Endodermal cell (in vitro differentiated cells): ENCODE data around the gene PTGER3. TPM values are rescaled to one million over a fixed set of nuclear protein-coding genes. Genes with fewer than 3 reads are reported as not detected.

Experiments
- DNase-seq: peaks from one replicate; pipeline ENCODE4 v3.0.0-alpha.2; 2017
- H3K27ac ChIP-seq: 2 replicates; pipeline ENCODE4 v1.5.1; 2013; ENCODE audit warnings: mild to moderate bottlenecking, low read depth, low read length, moderate library complexity
- H3K27me3 ChIP-seq: 2 replicates; pipeline ENCODE4 v1.6.1; 2013; ENCODE audit warnings: mild to moderate bottlenecking, low read length, moderate library complexity; ENCODE audit not compliant: insufficient read depth, control insufficient read depth, poor library complexity, severe bottlenecking
- H3K36me3 ChIP-seq: 2 replicates; pipeline ENCODE4 v1.7.0; 2013; ENCODE audit warnings: mild to moderate bottlenecking, low read length, moderate library complexity; ENCODE audit not compliant: control insufficient read depth, insufficient read depth
- H3K4me1 ChIP-seq: one replicate; pipeline ENCODE4 v1.7.0; 2013; ENCODE audit warnings: low read length; ENCODE audit not compliant: control insufficient read depth, insufficient read depth
- H3K4me3 ChIP-seq: 2 replicates; pipeline ENCODE4 v1.5.1; 2013; ENCODE audit warnings: mild to moderate bottlenecking, low read length, moderate library complexity
- H3K9ac ChIP-seq: 2 replicates; pipeline ENCODE4 v1.6.1; 2013; ENCODE audit warnings: mild to moderate bottlenecking, low read length, moderate library complexity; ENCODE audit not compliant: poor library complexity, severe bottlenecking; ENCODE audit errors: extremely low read depth
- H3K9me3 ChIP-seq: 2 replicates; pipeline ENCODE4 v1.6.1; 2013; ENCODE audit warnings: mild to moderate bottlenecking, low read length, moderate library complexity; ENCODE audit not compliant: control insufficient read depth
- H3K27ac Mint-ChIP-seq: 2 replicates; pipeline ENCODE4 v1.8.0; 2020; ENCODE audit warnings: mixed read lengths
- H3K27me3 Mint-ChIP-seq: 2 replicates; pipeline ENCODE4 v1.8.0; 2021; ENCODE audit warnings: mild to moderate bottlenecking, mixed read lengths; ENCODE audit not compliant: insufficient read depth
- H3K36me3 Mint-ChIP-seq: 2 replicates; pipeline ENCODE4 v1.8.0; 2020; ENCODE audit warnings: low read depth, mixed read lengths
- H3K4me1 Mint-ChIP-seq: 2 replicates; pipeline ENCODE4 v1.8.0; 2020; ENCODE audit warnings: mixed read lengths
- H3K4me3 Mint-ChIP-seq: 2 replicates; pipeline ENCODE4 v1.8.0; 2020; ENCODE audit warnings: mild to moderate bottlenecking, moderate library complexity, mixed read lengths
- H3K9me3 Mint-ChIP-seq: 2 replicates; pipeline ENCODE4 v1.8.0; 2020; ENCODE audit warnings: mild to moderate bottlenecking, mixed read lengths
- CTCF ChIP-seq: fragments of 200-600 bp; sonication (generic); conservative IDR thresholded peaks from 2 replicates; pipeline ENCODE4 v1.5.0; 2021; ENCODE audit warnings: antibody characterized with exemption, mild to moderate bottlenecking
- WGBS, 2 experiments: methylation state at CpG; one replicate each; pipeline versions ENCODE4 v1.1.5 to v1.1.7; 2013; ENCODE audit warnings: missing lambda C conversion rate in 2 of 2, mixed read lengths in 1 of 2; ENCODE audit not compliant: insufficient coverage in 1 of 2, insufficient read length in 1 of 2; 5-methylcytosine and 5-hydroxymethylcytosine counted together
- total RNA-seq, 2 donors: library from RNA; stranded (reverse); fragmentation: NEBNext Ultra II Directional in 1 of 2; extraction: Animal tissue kit (Norgen Biotek cat#: 25700) in 1 of 2; gene quantifications; 2 replicates in 1 of 2; 3 replicates in 1 of 2; pipeline ENCODE4 v1.2.1, GENCODE V29; 2021

The PTGER3 gene
- total RNA-seq, 2 donors from 2014 or later, result 0.13 to 0.18 TPM

GRCh38 chr1:71038942-71039341, 8.7 kb downstream of the PTGER3 start:
- H3K4me3 Mint-ChIP-seq, result no peak overlapping the region
- H3K9me3 Mint-ChIP-seq, result no peaks in the 10 kb centered on the region
- Histone ChIP-seq H3K4me3 (no peak overlapping the region), H3K9ac (no peak overlapping the region), H3K27me3 (no peaks in the 10 kb centered on the region), H3K9me3 (no peaks in the 10 kb centered on the region), H3K27ac (no peak overlapping the region), H3K36me3 (no peaks in the 10 kb centered on the region), H3K4me1 (no peaks in the 10 kb centered on the region)
- TF ChIP-seq CTCF, result no peak
- no peaks in the 10 kb centered on the region for H3K36me3 Mint-ChIP-seq
- H3K27ac Mint-ChIP-seq, result no peak overlapping the region
- WGBS, 2 experiments, result 73 to 100% methylated on average over 1 to 2 of the region's 2 CpGs
- peaks cover 26% of the 10 kb centered on the region for H3K27me3 Mint-ChIP-seq
- DNase-seq, result no peak
- no peaks in the 10 kb centered on the region for H3K4me1 Mint-ChIP-seq

- H3K36me3 Mint-ChIP-seq, result no peaks in the 10 kb centered on the region
- Histone ChIP-seq H3K4me3 (no peak overlapping the region), H3K36me3 (no peaks in the 10 kb centered on the region), H3K9ac (no peak overlapping the region), H3K27me3 (no peaks in the 10 kb centered on the region), H3K4me1 (no peaks in the 10 kb centered on the region), H3K9me3 (no peaks in the 10 kb centered on the region), H3K27ac (no peak overlapping the region)
- H3K4me1 Mint-ChIP-seq, result no peaks in the 10 kb centered on the region
- H3K27me3 Mint-ChIP-seq, result peaks cover 28% of the 10 kb centered on the region
- no peak overlapping the region for H3K4me3 Mint-ChIP-seq
- no peak for TF ChIP-seq CTCF
- WGBS, 2 experiments, result 98% methylated on average over 2 of the region's 2 CpGs; no CpG with 5 or more reads in 1 of the 2 experiments
- H3K9me3 Mint-ChIP-seq, result no peaks in the 10 kb centered on the region
- H3K27ac Mint-ChIP-seq, result no peak overlapping the region
- DNase-seq, result no peak
Measured at GRCh38 chr1:71037829-71038620, 9.6 kb downstream of the PTGER3 start.

- no peak for DNase-seq
- peaks cover 26% of the 10 kb centered on the region for H3K27me3 Mint-ChIP-seq
- no peaks in the 10 kb centered on the region for H3K9me3 Mint-ChIP-seq
- H3K9ac ChIP-seq, result no peak overlapping the region
- H3K36me3 Mint-ChIP-seq, result no peaks in the 10 kb centered on the region
- 97 to 98% methylated on average over 6 to 9 of the region's 9 CpGs for WGBS, 2 experiments
- H3K4me3 Mint-ChIP-seq, result no peak overlapping the region
- no peak overlapping the region for H3K27ac ChIP-seq
- no peak overlapping the region for H3K4me3 ChIP-seq
- no peaks in the 10 kb centered on the region for H3K36me3 ChIP-seq
- H3K9me3 ChIP-seq, result no peaks in the 10 kb centered on the region
- no peaks in the 10 kb centered on the region for H3K4me1 ChIP-seq
- no peak overlapping the region for H3K27ac Mint-ChIP-seq
- no peaks in the 10 kb centered on the region for H3K27me3 ChIP-seq
- H3K4me1 Mint-ChIP-seq, result no peaks in the 10 kb centered on the region
- TF ChIP-seq CTCF, result no peak
Measured at GRCh38 chr1:71037066-71037465, 10.6 kb downstream of the PTGER3 start.
